MCF 10A (cell line): ENCODE measurements around the gene TSC22D1. TPM values are rescaled to one million over a fixed set of nuclear protein-coding genes. Genes with fewer than 3 reads are reported as not detected.
"Not testable (repeated sequence)": the region's sequence is repeated elsewhere in the genome, so short reads cannot be mapped to it uniquely, and the experiment has no call there.

Experiments used
- BruUV-seq: library from RNA; stranded (reverse); fragments of 400-500 nt; replicated peaks from 2 replicates; lab custom pipeline; 2021; lab: Mats Ljungman, UMichigan
- CTCF ChIA-PET: fragments of 300-600 bp; sonication (Branson Sonifier 250); formaldehyde crosslinking; extraction: SDS; loops from one replicate; lab custom pipeline; 2021; ENCODE audit warnings: antibody characterized with exemption, inconsistent platforms; lab: Yijun Ruan, JAX
- POLR2A ChIA-PET: fragments of 300-600, 350-650 bp; sonication (Branson Sonifier 250); formaldehyde crosslinking; extraction: SDS; loops from one replicate; lab custom pipeline; 2020; ENCODE audit warnings: antibody characterized with exemption, inconsistent platforms; lab: Yijun Ruan, JAX
- DNase-seq: peaks from one replicate; pipeline ENCODE4 v3.0.0-alpha.2; 2018; ENCODE audit not compliant: unreplicated experiment
- H3K27ac Mint-ChIP-seq: one replicate; pipeline ENCODE4 v1.8.0; 2022; ENCODE audit warnings: mild to moderate bottlenecking, low read depth, mixed read lengths; ENCODE audit not compliant: unreplicated experiment
- H3K27me3 Mint-ChIP-seq: one replicate; pipeline ENCODE4 v1.8.0; 2022; ENCODE audit warnings: mixed read lengths; ENCODE audit not compliant: insufficient read depth, unreplicated experiment
- H3K36me3 Mint-ChIP-seq: one replicate; pipeline ENCODE4 v1.8.0; 2022; ENCODE audit warnings: mild to moderate bottlenecking, moderate library complexity, mixed read lengths; ENCODE audit not compliant: insufficient read depth, unreplicated experiment
- H3K4me1 Mint-ChIP-seq: one replicate; pipeline ENCODE4 v1.8.0; 2022; ENCODE audit warnings: mixed read lengths; ENCODE audit not compliant: insufficient read depth, unreplicated experiment
- H3K4me3 Mint-ChIP-seq: one replicate; pipeline ENCODE4 v1.8.0; 2022; ENCODE audit warnings: mild to moderate bottlenecking, moderate library complexity, mixed read lengths; ENCODE audit not compliant: unreplicated experiment
- H3K9me3 Mint-ChIP-seq: one replicate; pipeline ENCODE4 v1.8.0; 2022; ENCODE audit warnings: mixed read lengths; ENCODE audit not compliant: unreplicated experiment
- intact Hi-C: fragments of 100-400 bp; cut with micrococcal nuclease; formaldehyde crosslinking; loops from 2 replicates; pipeline ENCODE4 v1.14.1; 2022
- total RNA-seq: library from RNA; stranded (reverse); gene quantifications from 2 replicates; pipeline ENCODE4 v1.2.3, GENCODE V29; 2022
- TF ChIP-seq, protein P1 (sequence below): fragments of 200-600 bp; IDR thresholded peaks from one replicate; pipeline ENCODE4 v1.8.0; 2022; ENCODE audit warnings: antibody characterized with exemption, mild to moderate bottlenecking; ENCODE audit not compliant: unreplicated experiment

Gene TSC22D1
- total RNA-seq, 1 experiment from 2014 or later: 153 TPM

DNA sequence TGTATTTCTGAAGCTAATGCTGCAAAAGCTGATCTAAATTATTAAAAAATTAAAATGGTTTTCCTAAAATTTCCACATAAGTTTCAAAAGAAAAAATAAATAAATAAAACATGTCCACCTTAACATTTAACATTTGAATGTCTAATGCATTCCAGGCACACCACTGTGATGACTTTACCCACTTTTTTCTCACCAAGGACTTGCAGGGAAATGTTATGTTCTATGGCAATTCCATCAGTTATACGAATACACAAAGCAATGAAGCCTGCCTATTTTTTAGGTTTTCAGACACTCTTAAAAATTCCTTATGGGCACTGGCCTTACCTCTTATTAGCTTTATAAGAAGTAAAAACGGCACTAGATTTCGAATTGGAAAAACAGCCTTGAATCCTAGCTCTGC is 10.2 kb downstream of the TSC22D1 start:
- ChIA-PET POLR2A (interaction anchor here (0.6 to 1.1 kb wide), 2 partner anchors 13 to 153 kb away, joined by 4 to 5 read pairs; no protein-coding TSS in a partner anchor), CTCF (no interaction called here)
- H3K36me3 Mint-ChIP-seq: peaks cover 6% of the 10 kb centered on the region
- peaks cover 8% of the 10 kb centered on the region for H3K4me1 Mint-ChIP-seq
- BruUV-seq: no TSS peak
- TF ChIP-seq, protein P1, sequence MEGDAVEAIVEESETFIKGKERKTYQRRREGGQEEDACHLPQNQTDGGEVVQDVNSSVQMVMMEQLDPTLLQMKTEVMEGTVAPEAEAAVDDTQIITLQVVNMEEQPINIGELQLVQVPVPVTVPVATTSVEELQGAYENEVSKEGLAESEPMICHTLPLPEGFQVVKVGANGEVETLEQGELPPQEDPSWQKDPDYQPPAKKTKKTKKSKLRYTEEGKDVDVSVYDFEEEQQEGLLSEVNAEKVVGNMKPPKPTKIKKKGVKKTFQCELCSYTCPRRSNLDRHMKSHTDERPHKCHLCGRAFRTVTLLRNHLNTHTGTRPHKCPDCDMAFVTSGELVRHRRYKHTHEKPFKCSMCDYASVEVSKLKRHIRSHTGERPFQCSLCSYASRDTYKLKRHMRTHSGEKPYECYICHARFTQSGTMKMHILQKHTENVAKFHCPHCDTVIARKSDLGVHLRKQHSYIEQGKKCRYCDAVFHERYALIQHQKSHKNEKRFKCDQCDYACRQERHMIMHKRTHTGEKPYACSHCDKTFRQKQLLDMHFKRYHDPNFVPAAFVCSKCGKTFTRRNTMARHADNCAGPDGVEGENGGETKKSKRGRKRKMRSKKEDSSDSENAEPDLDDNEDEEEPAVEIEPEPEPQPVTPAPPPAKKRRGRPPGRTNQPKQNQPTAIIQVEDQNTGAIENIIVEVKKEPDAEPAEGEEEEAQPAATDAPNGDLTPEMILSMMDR: no peak
- intact Hi-C loops: no loop called here
- no peak overlapping the region for H3K4me3 Mint-ChIP-seq
- H3K27ac Mint-ChIP-seq: no peak overlapping the region
- no peak for DNase-seq
- no peaks in the 10 kb centered on the region for H3K27me3 Mint-ChIP-seq
- H3K9me3 Mint-ChIP-seq: no peaks in the 10 kb centered on the region

DNA sequence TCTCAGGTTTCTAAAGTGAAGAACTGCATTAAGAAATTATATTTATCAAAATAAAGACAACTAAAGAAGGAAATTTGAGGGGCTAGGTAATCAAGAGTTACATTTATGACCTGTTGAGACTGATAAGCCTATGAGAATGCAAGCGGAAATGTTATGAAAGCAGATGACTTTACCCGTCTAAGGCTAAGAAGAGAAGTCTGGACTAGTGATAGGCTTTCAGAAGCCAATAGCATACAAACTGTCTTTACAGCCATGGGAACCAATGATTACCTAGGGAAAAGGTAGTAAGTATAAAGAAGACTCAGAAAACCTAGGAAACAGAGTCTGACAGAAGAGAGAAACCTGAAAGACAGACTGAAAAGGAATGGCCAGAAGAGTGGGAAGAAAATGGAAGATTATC is 11.2 kb downstream of the TSC22D1 start:
- ChIA-PET POLR2A (interaction anchor here (0.6 kb wide), 1 partner anchor 15 kb away, joined by 4 read pairs; no protein-coding TSS in a partner anchor), CTCF (interaction anchor here (0.5 kb wide), 1 partner anchor 108 kb away, joined by 3 read pairs; no protein-coding TSS in a partner anchor)
- Mint-ChIP-seq H3K36me3 (peaks cover 7% of the 10 kb centered on the region), H3K27me3 (no peaks in the 10 kb centered on the region), H3K27ac (no peak overlapping the region), H3K9me3 (no peaks in the 10 kb centered on the region), H3K4me3 (no peak overlapping the region), H3K4me1 (peaks cover 5% of the 10 kb centered on the region)
- DNase-seq: no peak
- TF ChIP-seq, protein P1: no peak
- no TSS peak for BruUV-seq
- intact Hi-C loops: no loop called here

DNA sequence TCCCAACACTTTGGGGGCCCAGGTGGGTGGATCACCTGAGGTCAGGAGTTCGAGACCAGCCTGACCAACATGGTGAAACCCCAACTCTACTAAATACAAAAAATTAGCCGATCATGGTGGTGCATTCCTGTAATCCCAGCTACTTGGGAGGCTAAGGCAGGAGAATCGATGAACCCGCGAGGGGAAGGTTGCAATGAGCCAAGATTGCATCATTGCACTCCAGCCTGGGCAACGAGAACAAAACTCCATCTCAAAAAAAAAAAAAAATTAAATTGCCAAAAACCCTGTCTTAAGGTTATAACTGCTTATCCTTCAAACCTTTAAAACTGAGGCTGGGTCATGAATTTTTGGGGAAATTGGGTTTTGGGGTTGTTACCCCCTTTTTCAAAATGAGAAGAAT is 13.3 kb downstream of the TSC22D1 start:
- not testable (repeated sequence) for BruUV-seq, H3K4me1 Mint-ChIP-seq
- CTCF ChIA-PET: interaction anchor here (1.0 kb wide), 1 partner anchor 407 kb away, joined by 3 read pairs; no protein-coding TSS in a partner anchor

DNA sequence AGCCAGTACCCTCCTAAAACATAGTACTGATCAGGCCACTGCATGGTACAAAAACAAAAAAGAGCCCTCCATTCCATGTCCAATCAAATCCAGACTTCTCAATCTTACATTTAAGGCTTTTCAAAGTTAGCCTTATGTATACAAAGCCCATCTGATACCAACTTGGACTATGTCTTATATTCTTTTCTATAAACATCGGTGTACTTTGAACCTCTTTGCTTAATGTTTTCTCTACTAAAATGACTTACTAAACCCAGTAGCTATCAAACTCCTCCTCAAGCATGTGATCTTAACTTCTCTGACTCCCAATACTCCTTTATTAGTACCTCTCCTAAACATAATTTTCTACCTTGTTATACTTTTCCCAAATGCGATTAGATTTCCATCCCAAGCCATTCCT is 14.8 kb downstream of the TSC22D1 start:
- CTCF ChIA-PET: interaction anchor here (0.6 kb wide), 2 partner anchors 143 to 880 kb away, joined by 4 to 5 read pairs; no protein-coding TSS in a partner anchor
- POLR2A ChIA-PET: interaction anchor here (1.2 to 1.3 kb wide), 2 partner anchors 10 to 14 kb away, joined by 3 to 4 read pairs; partner anchors contain the start of gene TSC22D1
- peaks cover 5% of the 10 kb centered on the region for H3K36me3 Mint-ChIP-seq
- TF ChIP-seq, protein P1: no peak
- intact Hi-C loops: no loop called here
- H3K4me1 Mint-ChIP-seq: peaks cover under 1% of the 10 kb centered on the region
- H3K4me3 Mint-ChIP-seq: no peak overlapping the region
- H3K9me3 Mint-ChIP-seq: no peaks in the 10 kb centered on the region
- no peak overlapping the region for H3K27ac Mint-ChIP-seq
- BruUV-seq: no TSS peak
- no peak for DNase-seq
- H3K27me3 Mint-ChIP-seq: no peaks in the 10 kb centered on the region

More for the DNA sequence above, 13.3 kb downstream of the TSC22D1 start:
- H3K4me3 Mint-ChIP-seq, H3K36me3 Mint-ChIP-seq, DNase-seq, POLR2A ChIA-PET, H3K9me3 Mint-ChIP-seq, H3K27me3 Mint-ChIP-seq, intact Hi-C loops, H3K27ac Mint-ChIP-seq: not testable (repeated sequence)
